AG08395 (cell line): ENCODE data around the gene UBE2E1.
A peak's percentile ranks its signal among the peaks of the same experiment; 100 is the strongest.
"Not testable (repeated sequence)": the region's sequence is repeated elsewhere in the genome, so short reads cannot be mapped to it uniquely, and the experiment has no call there.

Experiments
- DNase-seq: peaks from one replicate; pipeline ENCODE4 v3.0.0; 2012; ENCODE audit warnings: mixed read lengths, low spot score

The UBE2E1 gene

GRCh38 chr3:23880703-23881339, 75.1 kb downstream of the UBE2E1 start:
- DNase-seq, result no peak

DNA sequence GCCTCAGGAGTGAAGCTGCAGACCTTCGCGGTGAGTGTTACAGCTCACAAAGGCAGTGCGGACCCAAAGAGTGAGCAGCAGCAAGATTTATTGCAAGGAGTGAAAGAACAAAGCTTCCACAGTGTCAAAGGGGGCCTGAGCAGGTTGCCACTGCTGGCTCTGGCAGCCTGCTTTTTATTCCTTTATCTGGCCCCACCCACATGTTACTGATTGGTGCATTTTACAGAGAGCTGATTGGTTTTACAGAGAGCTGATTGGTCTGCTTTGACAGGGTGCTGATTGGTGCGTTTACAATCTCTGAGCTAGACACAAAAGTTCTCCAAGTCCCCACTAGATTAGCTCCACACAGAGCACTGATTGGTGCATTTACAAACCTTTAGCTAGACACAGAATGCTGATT, 76.2 kb downstream of the UBE2E1 start:
- DNase-seq, result not testable (repeated sequence)

DNA sequence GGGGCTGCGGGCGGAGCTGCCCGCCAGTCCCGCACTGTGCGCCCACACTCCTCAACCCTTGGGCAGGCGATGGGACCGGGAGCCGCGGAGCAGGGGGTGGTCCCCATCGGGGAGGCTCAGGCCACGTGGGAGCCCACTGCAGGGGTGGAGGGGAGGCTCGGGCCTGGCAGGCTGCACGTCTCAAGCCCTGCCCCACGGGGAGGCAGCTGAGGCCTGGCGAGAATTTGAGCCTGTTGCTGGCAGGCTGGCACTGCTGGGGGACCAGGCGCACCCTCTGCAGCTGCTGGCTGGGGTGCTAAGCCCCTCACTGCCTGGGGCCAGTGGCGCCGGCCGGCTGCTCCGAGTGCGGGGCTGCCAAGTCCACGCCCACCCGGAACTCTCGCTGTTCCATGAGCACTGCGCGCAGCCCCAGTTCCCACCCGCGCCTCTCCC, 76.7 kb downstream of the UBE2E1 start:
- DNase-seq, result no peak

GRCh38 chr3:23884481-23884880, 78.7 kb downstream of the UBE2E1 start:
- DNase-seq, result no peak

DNA sequence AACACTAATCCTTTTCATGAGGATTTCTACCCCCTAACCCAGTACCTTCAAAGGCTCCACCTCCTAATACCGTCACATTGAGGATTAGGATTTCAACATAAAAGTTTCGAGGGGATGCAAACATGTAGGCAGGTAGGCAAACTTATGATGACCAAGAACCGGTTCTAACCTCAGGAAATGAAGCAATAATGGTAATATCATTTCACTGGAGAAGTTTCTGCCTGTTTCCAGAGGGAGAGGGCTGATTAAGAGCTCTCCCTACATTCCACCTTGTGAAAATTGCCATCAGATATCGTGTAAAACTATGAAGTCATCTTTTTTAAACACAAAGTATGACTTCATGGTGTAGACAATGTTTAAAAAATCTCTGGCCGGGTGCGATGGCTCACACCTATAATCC, 79.5 kb downstream of the UBE2E1 start:
- DNase-seq, result no peak

DNA sequence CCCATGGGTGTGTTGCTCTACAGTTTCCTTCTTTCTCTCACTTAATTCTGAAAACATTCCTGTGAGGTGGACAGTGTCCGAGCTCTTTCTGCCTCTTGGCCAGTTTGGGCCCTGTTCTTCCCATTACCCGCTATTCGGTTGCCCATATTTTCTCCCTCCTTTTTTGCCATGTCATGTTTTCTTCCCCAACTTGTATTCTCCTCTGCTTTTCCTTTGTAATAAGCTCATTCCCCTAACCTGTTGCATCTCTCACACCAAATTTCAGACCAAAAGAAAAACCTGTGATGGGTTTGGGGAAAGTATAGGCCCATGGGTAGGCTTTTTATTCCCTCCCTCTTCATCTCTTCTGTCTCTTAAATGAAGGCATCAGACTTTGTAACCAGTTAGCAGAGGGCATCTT, 80.6 kb downstream of the UBE2E1 start:
- no peak for DNase-seq

DNA sequence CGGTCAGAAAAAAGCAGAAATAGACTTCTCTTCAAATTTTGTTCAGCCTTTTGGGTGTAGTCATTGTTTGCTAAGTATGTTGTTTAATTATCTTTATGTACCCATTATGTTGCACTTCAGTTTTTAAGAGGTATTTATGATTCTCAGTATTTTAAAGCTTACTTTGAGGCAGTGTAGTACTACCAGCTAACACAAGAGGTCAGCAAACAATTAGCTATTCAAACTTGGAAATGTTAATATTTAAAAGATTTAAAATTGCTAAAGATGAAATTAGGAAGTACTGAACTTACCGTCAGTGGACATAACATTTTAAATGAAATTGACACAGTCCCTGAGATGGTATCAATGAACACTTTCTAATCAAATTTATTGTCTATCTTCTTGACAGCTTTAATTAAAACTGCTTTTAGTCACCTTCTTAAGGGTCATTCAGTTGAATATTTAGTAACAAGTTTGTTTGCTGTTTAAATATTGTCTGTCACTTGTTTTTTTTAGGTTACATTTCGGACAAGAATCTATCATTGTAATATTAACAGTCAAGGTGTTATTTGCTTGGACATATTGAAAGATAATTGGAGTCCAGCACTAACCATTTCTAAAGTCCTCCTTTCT, 83.0 kb downstream of the UBE2E1 start:
- peak; percentile 35 for DNase-seq

DNA sequence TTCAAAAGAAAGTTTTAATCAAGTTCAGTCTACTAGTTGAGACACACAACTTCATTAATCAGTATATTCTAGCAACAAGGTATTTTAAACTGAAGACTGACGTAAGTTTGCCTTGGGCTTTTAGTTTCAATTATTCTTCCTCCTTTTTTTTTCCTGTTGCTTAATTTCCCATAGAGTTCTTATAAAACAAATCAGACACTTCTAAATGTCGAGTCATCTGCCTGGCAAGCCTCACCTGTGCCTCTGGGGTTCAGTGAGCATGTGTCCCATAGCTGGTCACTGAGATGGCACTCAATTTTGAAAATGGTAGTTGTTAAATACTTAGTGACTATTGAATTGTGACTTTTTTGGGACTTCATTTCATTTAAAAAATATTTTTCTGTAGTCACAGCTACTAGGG, 83.6 kb downstream of the UBE2E1 start:
- no peak for DNase-seq

- DNase-seq, result no peak
Measured at GRCh38 chr3:23889950-23890349, 84.2 kb downstream of the UBE2E1 start.

DNA sequence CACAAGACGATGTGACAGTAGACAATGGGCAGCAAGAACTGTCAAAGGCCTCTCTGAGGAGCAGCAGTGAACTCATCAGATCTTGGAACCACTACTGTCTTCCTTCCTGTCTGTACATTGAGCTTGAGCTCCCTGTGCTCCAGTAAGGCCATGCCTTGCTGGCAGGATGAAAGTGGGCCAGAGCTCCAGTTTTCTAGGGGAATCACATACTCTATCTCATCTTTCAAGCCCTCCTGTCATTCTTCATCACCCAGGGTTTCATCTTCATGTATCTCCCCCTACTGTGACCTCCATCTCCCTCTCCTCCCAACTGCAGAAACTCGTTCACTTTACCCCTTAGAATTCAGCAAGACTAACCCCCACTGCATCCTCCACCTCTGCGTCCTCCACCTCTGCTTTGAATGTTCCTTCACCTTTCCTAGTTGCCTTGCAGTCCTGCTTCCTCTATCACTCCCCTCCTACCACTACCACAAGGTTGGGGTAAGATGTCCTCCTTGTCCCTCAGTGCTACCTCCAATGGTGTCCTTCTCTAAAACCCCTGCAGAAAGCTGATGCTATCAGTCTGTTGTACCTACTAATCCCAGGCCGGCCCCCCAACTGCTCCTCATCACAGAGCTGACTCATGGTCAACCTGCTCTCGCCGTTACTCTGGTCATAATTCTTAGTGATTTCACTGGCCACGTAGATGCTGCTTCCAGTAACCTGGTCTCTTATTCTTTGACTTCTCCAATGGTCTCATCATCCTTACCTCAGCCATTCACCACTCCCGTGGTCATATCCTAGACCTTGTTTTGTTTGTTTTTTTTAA, 88.7 kb downstream of the UBE2E1 start:
- no peak for DNase-seq

- no peak for DNase-seq
Measured at GRCh38 chr3:23895181-23895580, 89.4 kb downstream of the UBE2E1 start.

DNA sequence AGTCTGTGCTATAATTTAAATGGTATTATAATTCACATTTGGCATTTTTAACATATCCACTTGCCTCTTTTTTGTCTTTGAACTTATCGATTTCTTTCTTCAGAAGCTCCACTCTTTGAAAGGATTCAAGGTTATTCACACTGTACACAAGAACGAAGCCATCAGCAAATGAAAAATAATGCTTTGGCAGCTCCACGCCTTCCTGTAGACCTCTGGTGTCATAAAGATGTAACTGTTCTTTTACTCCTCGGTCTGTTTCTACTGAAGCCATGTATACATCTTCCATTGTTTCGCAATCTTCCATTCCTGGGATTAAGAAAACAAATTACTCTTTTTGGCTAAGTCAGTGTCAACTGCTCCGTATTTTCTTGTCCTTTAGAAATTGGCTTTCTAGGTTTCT, 95.0 kb downstream of the UBE2E1 start:
- peak; percentile 8 for DNase-seq

GRCh38 chr3:23904545-23904944, 98.8 kb downstream of the UBE2E1 start:
- no peak for DNase-seq

DNA sequence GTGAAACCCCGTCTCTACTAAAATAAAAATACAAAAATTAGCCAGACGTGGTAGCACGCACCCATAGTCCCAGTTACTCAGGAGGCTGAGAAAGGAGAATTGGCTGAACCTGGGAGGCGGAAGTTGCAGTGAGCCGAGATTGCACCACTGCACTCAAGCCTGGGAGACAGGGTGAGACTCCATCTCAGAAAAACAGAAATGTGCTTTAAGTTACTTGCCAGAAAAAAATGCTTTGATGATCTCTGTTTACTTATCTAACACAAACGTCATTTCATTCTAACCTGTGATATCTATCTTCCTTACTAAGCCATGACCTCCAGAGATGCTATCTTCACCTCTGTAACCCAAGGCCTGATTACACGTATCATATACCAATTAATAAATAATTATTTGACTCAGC, 103.6 kb downstream of the UBE2E1 start:
- no peak for DNase-seq

DNA sequence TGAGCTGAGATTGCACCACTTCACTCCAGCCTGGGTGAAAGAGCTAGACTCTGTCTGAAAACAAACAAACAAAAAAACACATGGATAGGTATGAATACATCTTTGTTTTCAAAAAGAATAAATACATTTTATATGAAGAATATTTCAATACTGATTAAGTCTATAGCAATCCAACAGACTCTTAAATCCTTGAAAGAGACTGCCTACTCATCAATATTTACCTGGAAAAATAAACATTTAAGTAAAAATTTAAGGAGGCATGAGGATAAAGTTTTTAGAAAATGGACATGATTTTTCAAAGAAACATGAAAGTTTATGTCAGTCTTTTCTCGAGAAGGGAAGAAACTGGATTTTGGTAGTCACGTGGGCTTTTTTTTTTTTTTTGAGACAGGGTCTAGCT, 105.6 kb downstream of the UBE2E1 start:
- DNase-seq, result no peak

DNA sequence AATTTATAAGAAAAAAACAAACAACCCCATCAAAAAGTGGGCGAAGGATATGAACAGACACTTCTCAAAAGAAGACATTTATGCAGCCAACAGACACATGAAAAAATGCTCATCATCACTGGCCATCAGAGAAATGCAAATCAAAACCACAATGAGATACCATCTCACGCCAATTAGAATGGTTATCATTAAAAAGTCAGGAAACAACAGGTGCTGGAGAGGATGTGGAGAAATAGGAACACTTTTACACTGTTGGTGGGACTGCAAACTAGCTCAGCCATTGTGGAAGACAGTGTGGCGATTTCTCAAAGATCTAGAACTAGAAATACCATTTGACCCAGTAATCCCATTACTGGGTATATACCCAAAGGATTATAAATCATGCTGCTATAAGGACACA, 106.6 kb downstream of the UBE2E1 start:
- not testable (repeated sequence) for DNase-seq

DNA sequence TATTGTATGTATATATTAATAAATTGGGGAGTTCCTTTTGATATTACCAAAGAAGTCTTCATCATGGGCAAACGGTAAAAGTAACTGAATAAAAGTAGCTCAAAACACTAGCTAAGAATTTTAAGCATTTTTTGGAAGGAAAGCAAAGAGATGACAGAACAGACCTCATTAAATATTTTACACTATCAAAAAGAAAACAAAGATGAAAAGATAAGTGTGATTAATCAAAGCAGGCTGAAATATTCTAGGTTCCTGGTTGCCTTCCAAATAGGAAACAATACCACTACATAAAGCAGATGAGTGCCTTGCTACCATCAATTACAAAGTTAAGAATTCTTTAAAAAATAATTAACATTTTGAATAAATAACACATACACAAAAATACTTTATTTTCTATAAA, 107.4 kb downstream of the UBE2E1 start:
- DNase-seq, result no peak

GRCh38 chr3:23913873-23914743, 108.4 kb downstream of the UBE2E1 start:
- DNase-seq, result no peak

DNA sequence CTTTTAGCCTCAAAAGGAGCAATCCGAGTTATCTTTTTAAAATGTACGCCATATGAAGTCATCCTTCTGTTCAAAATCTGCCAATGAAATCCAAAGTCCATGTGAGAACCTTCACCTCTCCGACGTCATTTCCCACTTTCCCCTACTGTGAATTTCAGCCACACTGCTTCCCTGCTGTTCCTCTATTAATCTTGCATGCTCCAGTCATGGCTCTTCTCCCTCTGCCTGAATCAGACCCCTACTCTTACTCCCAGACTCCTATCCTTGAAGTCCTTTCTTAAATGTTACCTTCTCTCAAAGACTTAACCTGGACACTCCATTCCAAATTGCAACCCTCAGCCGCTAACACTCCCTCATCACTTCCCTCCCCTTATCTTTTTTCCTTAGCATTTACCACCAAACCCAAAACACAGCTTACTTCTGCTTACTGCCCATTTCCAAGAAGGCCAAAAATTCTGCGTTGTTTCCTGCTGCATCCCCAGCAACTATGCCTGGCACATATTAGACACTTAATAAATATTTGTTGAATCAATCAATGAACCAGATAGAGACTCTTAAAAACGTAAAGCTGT, 109.9 kb downstream of the UBE2E1 start:
- no peak for DNase-seq

- peak; percentile 39 for DNase-seq
Measured at GRCh38 chr3:23916152-23916885, 110.6 kb downstream of the UBE2E1 start.
